SK-N-SH treated with all-trans-retinoic acid at 6 μM for 48 hours (cell line): ENCODE results near the gene SYCP2L.

Experiments used
- ATAC-seq: fragments of 200-7000 bp; cut with Tn5 transposase; 3 replicates; pipeline ENCODE4 v1.9.1; 2020; ENCODE audit warnings: mild to moderate bottlenecking, moderate library complexity
- ARNTL ChIP-seq: fragments of 450-650 bp; formaldehyde crosslinking; IDR thresholded peaks from 2 replicates; pipeline ENCODE4 v1.5.0; 2020; ENCODE audit warnings: low read depth, mild to moderate bottlenecking, moderate library complexity, borderline replicate concordance
- BACH2 ChIP-seq: fragments of 250-450 bp; sonication (Bioruptor Pico); IDR thresholded peaks from 2 replicates; pipeline ENCODE4 v1.9.0; 2021; ENCODE audit warnings: mild to moderate bottlenecking, borderline replicate concordance
- CREB5 ChIP-seq: fragments of 250-450 bp; sonication (Bioruptor Pico); IDR thresholded peaks from 2 replicates; pipeline ENCODE4 v1.5.1; 2020; ENCODE audit warnings: low read depth, mild to moderate bottlenecking, moderate library complexity
- CSDC2 ChIP-seq: fragments of 250-450 bp; sonication (Bioruptor Pico); IDR thresholded peaks from 2 replicates; pipeline ENCODE4 v1.5.0; 2020; ENCODE audit warnings: mild to moderate bottlenecking, moderate library complexity
- GLIS3 ChIP-seq: fragments of 250-450 bp; sonication (Bioruptor Pico); IDR thresholded peaks from 2 replicates; pipeline ENCODE4 v1.5.0; 2020; ENCODE audit warnings: mild to moderate bottlenecking, moderate library complexity
- ISL1 ChIP-seq: fragments of 250-450 bp; sonication (Bioruptor Pico); IDR thresholded peaks from 2 replicates; pipeline ENCODE4 v2.1.2; 2022; ENCODE audit warnings: mild to moderate bottlenecking, moderate library complexity
- OSR1 ChIP-seq: fragments of 250-450 bp; sonication (Bioruptor Pico); IDR thresholded peaks from 2 replicates; pipeline ENCODE4 v1.8.0; 2022; ENCODE audit warnings: moderate library complexity, mild to moderate bottlenecking, inconsistent platforms
- PATZ1 ChIP-seq: fragments of 250-450 bp; sonication (Bioruptor Pico); IDR thresholded peaks from 2 replicates; pipeline ENCODE4 v1.8.0; 2020; ENCODE audit warnings: mild to moderate bottlenecking, moderate library complexity, borderline replicate concordance
- POU6F1 ChIP-seq: fragments of 250-450 bp; sonication (Bioruptor Pico); IDR thresholded peaks from 2 replicates; pipeline ENCODE4 v1.8.0; 2021; ENCODE audit warnings: low read depth, mild to moderate bottlenecking, moderate library complexity, borderline replicate concordance
- PPARA ChIP-seq: fragments of 250-450 bp; sonication (Bioruptor Pico); IDR thresholded peaks from 2 replicates; pipeline ENCODE4 v1.5.0; 2020; ENCODE audit warnings: mild to moderate bottlenecking, borderline replicate concordance
- RARB ChIP-seq: fragments of 250-450 bp; sonication (Bioruptor Pico); IDR thresholded peaks from 2 replicates; pipeline ENCODE4 v1.8.0; 2021; ENCODE audit warnings: mild to moderate bottlenecking, moderate library complexity
- SNAI2 ChIP-seq: fragments of 250-450 bp; sonication (Bioruptor Pico); IDR thresholded peaks from 2 replicates; pipeline ENCODE4 v1.5.0; 2020; ENCODE audit warnings: mild to moderate bottlenecking, moderate library complexity
- TCF4 ChIP-seq: fragments of 250-450 bp; sonication (Bioruptor Pico); IDR thresholded peaks from 2 replicates; pipeline ENCODE4 v1.8.0; 2021; ENCODE audit warnings: mild to moderate bottlenecking, moderate library complexity, borderline replicate concordance
- TOX ChIP-seq: fragments of 250-450 bp; sonication (Bioruptor Pico); IDR thresholded peaks from 2 replicates; pipeline ENCODE4 v1.8.0; 2021; ENCODE audit warnings: mild to moderate bottlenecking, moderate library complexity, borderline replicate concordance
- TSHZ2 ChIP-seq: fragments of 250-450 bp; sonication (Bioruptor Pico); IDR thresholded peaks from 2 replicates; pipeline ENCODE4 v1.5.0; 2020; ENCODE audit warnings: mild to moderate bottlenecking, moderate library complexity
- ZC3H10 ChIP-seq: fragments of 250-450 bp; sonication (Bioruptor Pico); IDR thresholded peaks from 2 replicates; pipeline ENCODE4 v1.5.1; 2021; ENCODE audit warnings: mild to moderate bottlenecking, moderate library complexity
- ZFP3 ChIP-seq: fragments of 250-450 bp; sonication (Bioruptor Pico); IDR thresholded peaks from 2 replicates; pipeline ENCODE4 v1.5.0; 2020; ENCODE audit warnings: mild to moderate bottlenecking, moderate library complexity
- ZFP30 ChIP-seq: fragments of 450-650 bp; formaldehyde crosslinking; IDR thresholded peaks from 2 replicates; pipeline ENCODE4 v1.5.0; 2022; ENCODE audit warnings: mild to moderate bottlenecking, moderate library complexity
- ZNF565 ChIP-seq: fragments of 450-650 bp; formaldehyde crosslinking; conservative IDR thresholded peaks from 2 replicates; pipeline ENCODE4 v1.5.0; 2020; ENCODE audit warnings: low read depth, mild to moderate bottlenecking, moderate library complexity
- ZNF70 ChIP-seq: fragments of 450-650 bp; formaldehyde crosslinking; IDR thresholded peaks from 2 replicates; pipeline ENCODE4 v1.5.0; 2020; ENCODE audit warnings: mild to moderate bottlenecking, moderate library complexity
- ZNF8 ChIP-seq: fragments of 450-650 bp; formaldehyde crosslinking; IDR thresholded peaks from 2 replicates; pipeline ENCODE4 v1.5.0; 2020; ENCODE audit warnings: mild to moderate bottlenecking, moderate library complexity

Gene SYCP2L

GRCh38 chr6:10838794-10839333 lies 48.0 kb upstream of the SYCP2L start (continued):
- TF ChIP-seq PATZ1 (CRISPR knock-in tag) = no peak
- no peak for TF ChIP-seq ISL1 (CRISPR knock-in tag)
- no peak for TF ChIP-seq BACH2
- no peak for TF ChIP-seq ZC3H10 (CRISPR knock-in tag)
- no peak for TF ChIP-seq ZNF8 (CRISPR knock-in tag)

- ATAC-seq = no peak
- TF ChIP-seq ZFP30 (CRISPR knock-in tag) (no peak), OSR1 (CRISPR knock-in tag) (no peak), ZNF565 (CRISPR knock-in tag) (no peak), TCF4 (CRISPR knock-in tag) (no peak), ISL1 (CRISPR knock-in tag) (no peak), PPARA (CRISPR knock-in tag) (no peak), TOX (CRISPR knock-in tag) (no peak), ZNF8 (CRISPR knock-in tag) (no peak), CSDC2 (CRISPR knock-in tag) (no peak), CREB5 (CRISPR knock-in tag) (no peak), TSHZ2 (CRISPR knock-in tag) (no peak), ZC3H10 (CRISPR knock-in tag) (no peak), ARNTL (CRISPR knock-in tag) (no peak), GLIS3 (no peak), SNAI2 (CRISPR knock-in tag) (no peak), PATZ1 (CRISPR knock-in tag) (no peak), ZFP3 (no peak), RARB (CRISPR knock-in tag) (no peak)
These were observed 43.3 kb upstream of the SYCP2L start for GRCh38 chr6:10843554-10843953.

- no peak for TF ChIP-seq ZFP30 (CRISPR knock-in tag)
- no peak for TF ChIP-seq BACH2
- TF ChIP-seq ZNF70 (CRISPR knock-in tag) = no peak
- TF ChIP-seq RARB (CRISPR knock-in tag) = no peak
- no peak for TF ChIP-seq POU6F1
- no peak for TF ChIP-seq ZFP3
- no peak for TF ChIP-seq CREB5 (CRISPR knock-in tag)
- no peak for ATAC-seq
These were observed 39.2 kb upstream of the SYCP2L start for GRCh38 chr6:10847684-10848083.
